22Rv1 (cell line): ENCODE data around the gene ACVR1C.
A peak's percentile ranks its signal among the peaks of the same experiment; 100 is the strongest.
"Not testable (repeated sequence)": the region's sequence is repeated elsewhere in the genome, so short reads cannot be mapped to it uniquely, and the experiment has no call there.

Experiments
- H3K27ac ChIP-seq: fragments of 450-650 bp; 2 replicates; pipeline ENCODE4 v1.5.1; 2017
- CTCF ChIP-seq: fragments of 450-650 bp; IDR thresholded peaks from 2 replicates; pipeline ENCODE4 v1.5.1; 2017; ENCODE audit warnings: mild to moderate bottlenecking
- ZFX ChIP-seq: fragments of 450-650 bp; IDR thresholded peaks from 2 replicates; pipeline ENCODE4 v1.6.1; 2017; ENCODE audit warnings: antibody characterized with exemption, borderline replicate concordance

The ACVR1C gene

GRCh38 chr2:157523270-157524247 lies 105.1 kb downstream of the ACVR1C start:
- TF ChIP-seq CTCF (no peak), ZFX (no peak)
- no peak overlapping the region for H3K27ac ChIP-seq

GRCh38 chr2:157514966-157515365 lies 113.7 kb downstream of the ACVR1C start:
- H3K27ac ChIP-seq = not testable (repeated sequence)

GRCh38 chr2:157509744-157510143 lies 118.9 kb downstream of the ACVR1C start:
- H3K27ac ChIP-seq = no peak overlapping the region
- TF ChIP-seq ZFX (no peak), CTCF (0 out of 2 replicates have a peak, but pooled peaks have one; percentile 12)

- no peak overlapping the region for H3K27ac ChIP-seq
- no peak for TF ChIP-seq CTCF
- no peak for TF ChIP-seq ZFX
Measured at GRCh38 chr2:157508676-157509075, 120.0 kb downstream of the ACVR1C start.

- no peak overlapping the region for H3K27ac ChIP-seq
- TF ChIP-seq CTCF = no peak
- TF ChIP-seq ZFX = no peak
Measured at GRCh38 chr2:157506586-157506985, 122.1 kb downstream of the ACVR1C start.

- H3K27ac ChIP-seq = no peak overlapping the region
- TF ChIP-seq CTCF (no peak), ZFX (no peak)
Measured at GRCh38 chr2:157504623-157505022, 124.0 kb downstream of the ACVR1C start.

GRCh38 chr2:157501026-157501425 lies 127.6 kb downstream of the ACVR1C start:
- TF ChIP-seq CTCF (no peak), ZFX (no peak)
- H3K27ac ChIP-seq = no peak overlapping the region
